BJ (cell line): ENCODE results near the gene CUL1. TPM values are rescaled to one million over a fixed set of nuclear protein-coding genes. Genes with fewer than 3 reads are reported as not detected.

Experiments
- CTCF ChIA-PET: fragments of 350-600 bp; formaldehyde crosslinking; extraction: SDS; loops from one replicate; lab custom pipeline; 2021; ENCODE audit warnings: antibody characterized with exemption, inconsistent platforms; lab: Yijun Ruan, JAX
- POLR2A ChIA-PET: fragments of 300-600 bp; sonication (Branson Sonifier 250); formaldehyde crosslinking; extraction: SDS; loops from one replicate; lab custom pipeline; 2021; ENCODE audit warnings: antibody characterized with exemption; lab: Charles Lee
- DNase-seq: peaks from one replicate; pipeline ENCODE4 v3.0.0-alpha.2; 2011; ENCODE audit warnings: low read depth
- H3K27me3 ChIP-seq: 2 replicates; pipeline ENCODE4 v1.6.0; 2011; ENCODE audit warnings: low read length; ENCODE audit not compliant: control insufficient read depth, insufficient read depth
- H3K36me3 ChIP-seq: 2 replicates; pipeline ENCODE4 v1.5.1; 2011; ENCODE audit warnings: low read length; ENCODE audit not compliant: control insufficient read depth, insufficient read depth
- H3K4me3 ChIP-seq: 2 replicates; pipeline ENCODE4 v1.5.1; 2011; ENCODE audit warnings: low read depth, mild to moderate bottlenecking, control low read depth, low read length
- polyA plus RNA-seq: library from polyadenylated mRNA; depleted of rRNA; stranded (reverse); fragments of >200 nt; gene quantifications from 2 replicates; pipeline ENCODE4 v1.2.3, GENCODE V29; 2011
- TF ChIP-seq, protein P1 (sequence below): IDR thresholded peaks from 2 replicates; pipeline ENCODE4 v1.5.1; 2011; ENCODE audit warnings: low read depth, mild to moderate bottlenecking, control low read depth, inconsistent platforms, low read length, moderate library complexity; ENCODE audit not compliant: insufficient read depth

The CUL1 gene
- polyA plus RNA-seq, 1 experiment = 38.6 TPM

GRCh38 chr7:148714498-148714897, 15.8 kb downstream of the CUL1 start:
- no peaks in the 10 kb centered on the region for H3K27me3 ChIP-seq
- TF ChIP-seq, protein P1, sequence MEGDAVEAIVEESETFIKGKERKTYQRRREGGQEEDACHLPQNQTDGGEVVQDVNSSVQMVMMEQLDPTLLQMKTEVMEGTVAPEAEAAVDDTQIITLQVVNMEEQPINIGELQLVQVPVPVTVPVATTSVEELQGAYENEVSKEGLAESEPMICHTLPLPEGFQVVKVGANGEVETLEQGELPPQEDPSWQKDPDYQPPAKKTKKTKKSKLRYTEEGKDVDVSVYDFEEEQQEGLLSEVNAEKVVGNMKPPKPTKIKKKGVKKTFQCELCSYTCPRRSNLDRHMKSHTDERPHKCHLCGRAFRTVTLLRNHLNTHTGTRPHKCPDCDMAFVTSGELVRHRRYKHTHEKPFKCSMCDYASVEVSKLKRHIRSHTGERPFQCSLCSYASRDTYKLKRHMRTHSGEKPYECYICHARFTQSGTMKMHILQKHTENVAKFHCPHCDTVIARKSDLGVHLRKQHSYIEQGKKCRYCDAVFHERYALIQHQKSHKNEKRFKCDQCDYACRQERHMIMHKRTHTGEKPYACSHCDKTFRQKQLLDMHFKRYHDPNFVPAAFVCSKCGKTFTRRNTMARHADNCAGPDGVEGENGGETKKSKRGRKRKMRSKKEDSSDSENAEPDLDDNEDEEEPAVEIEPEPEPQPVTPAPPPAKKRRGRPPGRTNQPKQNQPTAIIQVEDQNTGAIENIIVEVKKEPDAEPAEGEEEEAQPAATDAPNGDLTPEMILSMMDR = no peak
- ChIA-PET POLR2A (no interaction called here), CTCF (interaction anchor here (0.6 kb wide), 1 partner anchor 14 kb away, joined by 3 read pairs; no protein-coding TSS in a partner anchor)
- no peaks in the 10 kb centered on the region for H3K36me3 ChIP-seq
- no peak overlapping the region for H3K4me3 ChIP-seq
- DNase-seq = no peak

DNA sequence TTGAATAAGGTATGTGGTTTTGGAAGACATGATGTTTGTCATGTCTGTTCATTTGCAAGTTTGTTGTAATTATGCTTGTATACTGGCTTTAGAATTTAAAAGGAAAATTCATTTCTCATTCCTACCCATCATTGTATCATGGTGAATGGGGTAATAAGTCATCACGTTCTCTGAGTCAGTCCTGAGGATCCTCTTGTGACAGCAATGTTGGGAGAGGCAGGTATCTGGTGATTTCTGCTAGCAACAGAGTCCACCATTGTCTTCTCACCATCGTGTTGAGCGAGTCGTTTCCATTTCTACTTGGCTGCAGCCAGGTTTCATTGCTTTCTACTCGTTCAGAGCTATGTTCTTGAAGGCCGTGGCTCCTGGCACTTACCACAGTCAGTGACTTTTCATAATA, 16.3 kb downstream of the CUL1 start:
- DNase-seq = no peak
- ChIA-PET POLR2A (no interaction called here), CTCF (no interaction called here)
- Histone ChIP-seq H3K36me3 (no peaks in the 10 kb centered on the region), H3K4me3 (no peak overlapping the region), H3K27me3 (no peaks in the 10 kb centered on the region)
- TF ChIP-seq, protein P1 = no peak

DNA sequence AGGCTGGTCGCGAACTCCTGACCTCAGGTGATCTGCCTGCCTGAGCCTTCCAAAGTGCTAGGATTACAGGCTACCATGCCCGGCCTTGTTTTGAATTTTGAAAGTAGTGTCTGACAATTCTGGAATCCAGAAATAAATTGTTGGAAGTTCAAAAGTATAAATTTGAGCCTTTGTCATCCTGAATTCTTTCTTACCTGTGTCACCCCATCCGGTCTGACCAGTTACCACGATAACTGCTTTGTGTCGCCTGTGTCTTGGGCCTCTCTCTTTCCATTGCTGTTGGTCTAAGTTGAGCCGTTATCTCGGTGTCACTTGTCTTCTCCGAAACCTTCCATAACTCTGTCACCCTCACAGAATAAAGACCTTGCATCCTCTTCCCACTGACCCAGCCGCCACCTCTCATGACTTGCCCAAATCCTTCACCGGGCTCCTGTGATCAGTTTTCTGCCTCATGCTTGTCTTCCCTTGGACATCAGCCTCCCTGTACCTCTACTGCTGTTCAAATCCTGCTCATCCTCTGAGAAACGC, 18.6 kb downstream of the CUL1 start:
- ChIA-PET CTCF (interaction anchor here (1.6 kb wide), 1 partner anchor 12 kb away, joined by 3 read pairs; no protein-coding TSS in a partner anchor), POLR2A (no interaction called here)
- Histone ChIP-seq H3K27me3 (no peaks in the 10 kb centered on the region), H3K36me3 (no peaks in the 10 kb centered on the region), H3K4me3 (no peak overlapping the region)
- TF ChIP-seq, protein P1 = no peak
- no peak for DNase-seq

- ChIA-PET POLR2A (no interaction called here), CTCF (interaction anchor here (1.6 kb wide), 1 partner anchor 11 kb away, joined by 3 read pairs; no protein-coding TSS in a partner anchor)
- H3K36me3 ChIP-seq = peaks cover 2% of the 10 kb centered on the region
- TF ChIP-seq, protein P1 = no peak
- no peaks in the 10 kb centered on the region for H3K27me3 ChIP-seq
- no peak overlapping the region for H3K4me3 ChIP-seq
- DNase-seq = no peak
Observed at GRCh38 chr7:148718431-148718830, 19.7 kb downstream of the CUL1 start.

DNA sequence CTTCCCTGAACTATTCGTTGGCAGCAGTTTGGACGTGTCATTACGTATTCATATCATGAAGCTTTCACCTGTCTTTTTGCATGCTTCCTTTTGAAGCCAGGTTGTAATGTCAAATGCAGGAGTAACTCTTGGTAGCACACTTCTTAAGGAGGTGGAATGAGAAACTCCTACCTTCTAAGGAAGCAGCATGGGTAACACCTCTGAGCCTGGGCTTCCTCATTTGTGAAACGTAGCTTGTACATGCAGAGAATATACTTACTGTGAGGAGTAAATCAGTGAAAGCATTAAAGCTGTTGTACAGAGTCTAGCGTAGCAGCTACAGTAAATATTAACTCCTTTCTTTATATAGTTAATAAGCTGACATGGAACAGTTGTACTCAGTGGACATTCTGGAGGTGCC, 21.1 kb downstream of the CUL1 start:
- H3K4me3 ChIP-seq = no peak overlapping the region
- TF ChIP-seq, protein P1 = no peak
- H3K36me3 ChIP-seq = peaks cover 2% of the 10 kb centered on the region
- ChIA-PET CTCF (interaction anchor here (0.8 to 1.3 kb wide), 3 partner anchors 9 to 54 kb away, joined by 4 to 5 read pairs (median 5); no protein-coding TSS in a partner anchor), POLR2A (interaction anchor here (0.6 kb wide), 1 partner anchor 150 kb away, joined by 3 read pairs; no protein-coding TSS in a partner anchor)
- H3K27me3 ChIP-seq = no peaks in the 10 kb centered on the region
- DNase-seq = no peak
